Body of pancreas (tissue), 4 donors: Measurements from ENCODE around the gene ATAT1. TPM values are rescaled to one million over a fixed set of nuclear protein-coding genes. Genes with fewer than 3 reads are reported as not detected.

Experiments
- ATAC-seq: fragments of 150-250 bp; one replicate; pipeline ENCODE4 v1.9.1; 2016
- DNase-seq, 4 donors: peaks; one replicate each; pipeline ENCODE4 v3.0.0-alpha.2; 2019
- H3K27ac ChIP-seq, 4 donors: fragments of 200-600 bp; sonication (generic); 1 replicate in 3 of 4; 2 replicates in 1 of 4; pipeline versions ENCODE4 v1.5.1 to v1.6.1; 2016 to 2019; ENCODE audit warnings: mild to moderate bottlenecking in 1 of 4, mixed read lengths in 1 of 4, moderate library complexity in 1 of 4
- H3K27me3 ChIP-seq, 2 donors: fragments of 200-600 bp; sonication (generic); one replicate each; pipeline ENCODE4 v1.6.0; 2016; ENCODE audit warnings: mild to moderate bottlenecking in 1 of 2
- H3K36me3 ChIP-seq, 2 donors: fragments of 200-600 bp; sonication (generic); replicated peaks in 1 of 2; 2 replicates each; pipeline ENCODE4 v1.5.1; 2016; ENCODE audit warnings: low read depth in 2 of 2; ENCODE audit not compliant: insufficient read depth in 1 of 2
- H3K4me1 ChIP-seq: fragments of 200-600 bp; sonication (generic); one replicate; pipeline ENCODE4 v1.6.0; 2016
- H3K4me3 ChIP-seq, 2 donors: fragments of 200-600 bp; sonication (generic); 1 replicate in 1 of 2; 2 replicates in 1 of 2; pipeline ENCODE4 v1.5.1; 2016 to 2019
- H3K9me3 ChIP-seq, 3 donors: fragments of 200-600 bp; sonication (generic); 1 replicate in 2 of 3; 2 replicates in 1 of 3; pipeline ENCODE4 v1.5.1; 2016
- CTCF ChIP-seq, 7 experiments: fragments of 450-650 bp in 4 of 7; fragments of 200-600 bp in 3 of 7; sonication (generic) in 3 of 7; IDR thresholded peaks; one replicate each; pipeline ENCODE4 v1.5.1; 2016 to 2019; ENCODE audit warnings: antibody characterized with exemption in 7 of 7
- POLR2A ChIP-seq, 3 donors: fragments of 450-650 bp; IDR thresholded peaks; one replicate each; pipeline ENCODE4 v1.6.1; 2016; ENCODE audit warnings: antibody characterized with exemption in 3 of 3, mild to moderate bottlenecking in 2 of 3
- WGBS, 2 donors: methylation state at CpG; one replicate each; pipeline ENCODE4 v1.1.5; 2017; 5-methylcytosine and 5-hydroxymethylcytosine counted together
- intact Hi-C: fragments of 100-400 bp; cut with DNase I; formaldehyde crosslinking; loops from one replicate; pipeline ENCODE4 v1.15.1; 2023
- total RNA-seq, 2 donors: library from RNA; depleted of rRNA; stranded (reverse); fragments of >200 nt; gene quantifications; one replicate each; pipeline ENCODE4 v1.1.0, GENCODE V29; 2016

ATAT1 gene
- total RNA-seq, 2 donors from 2014 or later, result 2.0 to 5.4 TPM

- Histone ChIP-seq H3K9me3 (no peaks in the 10 kb centered on the region), H3K4me1 (peaks cover 46% of the 10 kb centered on the region), H3K27me3 (no peaks in the 10 kb centered on the region), H3K4me3 (no peak overlapping the region), H3K36me3 (peaks cover under 1 to 11% of the 10 kb centered on the region in 2 donors), H3K27ac (peak overlapping the region in 1 of 4 donors; percentile 1)
- intact Hi-C loops, result no loop called here
- TF ChIP-seq POLR2A (IDR thresholded peaks at IDR 0.05), result no peak
- TF ChIP-seq CTCF (IDR thresholded peaks at IDR 0.05), result no peak
- no peak for DNase-seq
- ATAC-seq, result no peak
- 26 to 35% methylated on average over 2 of the region's 2 CpGs for WGBS, 2 donors
These were observed 14.8 kb upstream of the ATAT1 start for GRCh38 chr6:30611856-30612194.

- TF ChIP-seq POLR2A (IDR thresholded peaks at IDR 0.05), result peak in 1 of 3 donors; percentile 4
- TF ChIP-seq CTCF (IDR thresholded peaks at IDR 0.05), result peak in 3 of 7 experiments; percentile 15 to 23 (median 18)
- Histone ChIP-seq H3K27ac (peak overlapping the region in 3 of 4 donors; percentile 1 to 96 (median 96)), H3K9me3 (no peaks in the 10 kb centered on the region), H3K4me3 (no peak overlapping the region), H3K27me3 (no peaks in the 10 kb centered on the region), H3K36me3 (peaks cover 0 to 9% of the 10 kb centered on the region in 2 donors), H3K4me1 (peaks cover 46% of the 10 kb centered on the region)
- no peak for DNase-seq
- whole genome bisulfite sequencing, 2 donors, result 48 to 61% methylated on average over 1 of the region's 1 CpG
- intact Hi-C loops, result no loop called here
- ATAC-seq, result no peak
These were observed 14.5 kb upstream of the ATAT1 start for GRCh38 chr6:30612213-30612612.

- Histone ChIP-seq H3K4me1 (peaks cover 46% of the 10 kb centered on the region), H3K4me3 (no peak overlapping the region), H3K27me3 (no peaks in the 10 kb centered on the region), H3K27ac (peak overlapping the region in 3 of 4 donors; percentile 1 to 96 (median 96)), H3K36me3 (peaks cover 0 to 7% of the 10 kb centered on the region in 2 donors), H3K9me3 (no peaks in the 10 kb centered on the region)
- no peak for TF ChIP-seq CTCF (IDR thresholded peaks at IDR 0.05)
- peak in 2 of 3 donors; percentile 6 to 18 for TF ChIP-seq POLR2A (IDR thresholded peaks at IDR 0.05)
- no peak for DNase-seq
- no peak for ATAC-seq
- WGBS, 2 donors, result 25% methylated on average over 6 of the region's 6 CpGs
- intact Hi-C loops, result no loop called here
These were observed 13.9 kb upstream of the ATAT1 start for GRCh38 chr6:30612687-30613248.

DNA sequence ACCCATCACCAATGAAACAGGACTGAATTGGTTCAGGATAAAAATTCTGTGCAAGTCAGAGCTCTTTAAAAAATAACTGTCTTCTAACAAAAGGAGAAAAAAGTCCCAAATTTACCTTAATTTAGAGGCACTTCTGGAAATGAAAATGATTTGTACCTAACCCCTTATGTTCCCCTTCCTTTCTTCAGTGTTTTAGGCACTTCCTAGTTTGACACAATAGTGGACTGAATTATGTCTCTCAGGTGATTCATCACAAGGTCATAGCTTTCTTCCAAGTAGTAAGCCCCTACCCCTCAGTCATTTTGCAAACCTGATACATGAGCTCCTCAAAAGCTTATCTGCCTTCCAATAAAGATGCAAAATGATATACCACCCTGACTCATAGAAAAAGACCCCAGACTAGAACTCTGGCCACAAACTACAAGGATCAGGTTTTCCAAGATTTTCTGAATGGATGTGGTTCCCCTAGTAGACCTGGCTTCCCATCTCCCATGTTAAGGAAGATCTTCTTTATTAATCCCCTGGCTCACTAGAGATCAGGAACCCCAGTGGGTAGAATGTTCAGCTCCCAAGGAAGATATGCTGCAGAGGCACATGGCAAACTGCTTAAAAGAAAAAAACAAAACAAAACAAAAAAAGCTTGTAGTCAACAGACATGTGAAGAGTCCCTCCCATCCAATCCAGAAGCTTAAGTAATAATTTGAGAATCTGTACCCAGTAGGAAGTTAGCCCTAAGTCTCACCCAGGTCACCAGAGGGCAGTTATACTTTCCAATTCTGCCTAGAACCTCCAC, 13.2 kb upstream of the ATAT1 start:
- H3K4me3 ChIP-seq, result no peak overlapping the region
- ATAC-seq, result no peak
- peaks cover 0 to 7% of the 10 kb centered on the region in 2 donors for H3K36me3 ChIP-seq
- H3K4me1 ChIP-seq, result peaks cover 48% of the 10 kb centered on the region
- TF ChIP-seq CTCF (IDR thresholded peaks at IDR 0.05) (no peak), POLR2A (IDR thresholded peaks at IDR 0.05) (peak in 1 of 3 donors; percentile 33)
- no peak for DNase-seq
- no peaks in the 10 kb centered on the region for H3K9me3 ChIP-seq
- no peaks in the 10 kb centered on the region for H3K27me3 ChIP-seq
- intact Hi-C loops, result no loop called here
- peak overlapping the region in 3 of 4 donors; percentile 96 to 97 (median 96) for H3K27ac ChIP-seq
